Measurements from ENCODE around the gene LRP8. TPM values are rescaled to one million over a fixed set of nuclear protein-coding genes. Genes with fewer than 3 reads are reported as not detected.

Gene LRP8
- total and polyA plus RNA-seq, 2 donors (not counting 1 experiment from before 2014, with no cell fraction given): 7.8 to 9.4 TPM

GRCh38 chr1:53332186-53332564, 4.3 kb upstream of the LRP8 start:
- Histone ChIP-seq H3K4me1 (ENCODE audit: control insufficient read depth in 2 of 2, insufficient read depth in 2 of 2, low read length in 2 of 2) (peaks cover 6 to 16% of the 10 kb centered on the region in 2 donors), H3K79me2 (ENCODE audit: control insufficient read depth, insufficient read depth, low read length) (no peaks in the 10 kb centered on the region), H3K4me2 (replicated peaks; ENCODE audit: low read depth, low read length, poor library complexity, severe bottlenecking) (no peak overlapping the region), H3K36me3 (replicated peaks in 1 of 2; ENCODE audit: control extremely low read depth in 1 of 2, control insufficient read depth in 1 of 2, extremely low read depth in 1 of 2, insufficient read depth in 2 of 2, low read length in 1 of 2) (no peaks in the 10 kb centered on the region), H3K9ac (ENCODE audit: low read length) (no peak overlapping the region), H3K9me3 (ENCODE audit: control extremely low read depth in 1 of 3, control insufficient read depth in 2 of 3, insufficient read depth in 1 of 3, low read length in 2 of 3) (no peaks in the 10 kb centered on the region), H4K20me1 (ENCODE audit: control insufficient read depth, insufficient read depth, low read length, poor library complexity, severe bottlenecking) (no peaks in the 10 kb centered on the region), H3K4me3 (ENCODE audit: control extremely low read depth in 1 of 5, extremely low read depth in 1 of 5, insufficient read depth in 1 of 5, low read depth in 2 of 5, low read length in 4 of 5) (no peak overlapping the region), H3K27me3 (replicated peaks in 1 of 4; ENCODE audit: control extremely low read depth in 1 of 4, control insufficient read depth in 3 of 4, insufficient read depth in 4 of 4, low read length in 3 of 4) (no peaks in the 10 kb centered on the region), H3K27ac (ENCODE audit: low read length in 2 of 2) (no peak overlapping the region), H2AFZ (ENCODE audit: insufficient read depth, low read depth, low read length, poor library complexity, severe bottlenecking) (no peak overlapping the region)
- Mint-ChIP-seq H3K27ac (no peak overlapping the region), H3K9me3 (ENCODE audit: insufficient read depth) (no peaks in the 10 kb centered on the region), H3K27me3 (no peaks in the 10 kb centered on the region), H3K4me3 (no peak overlapping the region), H3K4me1 (peaks cover 23% of the 10 kb centered on the region)
- ChIA-PET POLR2A (no interaction called here), CTCF (interaction anchor here (0.7 kb wide), 1 partner anchor 61 kb away, joined by 3 read pairs; no protein-coding TSS in a partner anchor)
- no peak for ATAC-seq (ENCODE audit: low read depth)
- intact Hi-C loops (cut with micrococcal nuclease): no loop called here
- DNase-seq: no peak
- TF ChIP-seq CTCF (IDR thresholded peaks at IDR 0.05): no peak
- TF ChIP-seq EZH2 (IDR thresholded peaks at IDR 0.05; ENCODE audit: borderline replicate concordance, insufficient read depth, low read depth, low read length, poor library complexity, severe bottlenecking): no peak
- 97% methylated on average over 3 of the region's 3 CpGs for WGBS (ENCODE audit: insufficient coverage)

GRCh38 chr1:53331446-53332185, 3.7 kb upstream of the LRP8 start:
- Histone ChIP-seq H3K27me3 (replicated peaks in 1 of 4; ENCODE audit: control extremely low read depth in 1 of 4, control insufficient read depth in 3 of 4, insufficient read depth in 4 of 4, low read length in 3 of 4) (no peaks in the 10 kb centered on the region), H3K4me3 (ENCODE audit: control extremely low read depth in 1 of 5, extremely low read depth in 1 of 5, insufficient read depth in 1 of 5, low read depth in 2 of 5, low read length in 4 of 5) (no peak overlapping the region), H3K9ac (ENCODE audit: low read length) (no peak overlapping the region), H3K4me1 (ENCODE audit: control insufficient read depth in 2 of 2, insufficient read depth in 2 of 2, low read length in 2 of 2) (peaks cover 6 to 21% of the 10 kb centered on the region in 2 donors), H3K36me3 (replicated peaks in 1 of 2; ENCODE audit: control extremely low read depth in 1 of 2, control insufficient read depth in 1 of 2, extremely low read depth in 1 of 2, insufficient read depth in 2 of 2, low read length in 1 of 2) (no peaks in the 10 kb centered on the region), H3K27ac (ENCODE audit: low read length in 2 of 2) (no peak overlapping the region), H4K20me1 (ENCODE audit: control insufficient read depth, insufficient read depth, low read length, poor library complexity, severe bottlenecking) (no peaks in the 10 kb centered on the region), H3K4me2 (replicated peaks; ENCODE audit: low read depth, low read length, poor library complexity, severe bottlenecking) (no peak overlapping the region), H3K9me3 (ENCODE audit: control extremely low read depth in 1 of 3, control insufficient read depth in 2 of 3, insufficient read depth in 1 of 3, low read length in 2 of 3) (no peaks in the 10 kb centered on the region), H2AFZ (ENCODE audit: insufficient read depth, low read depth, low read length, poor library complexity, severe bottlenecking) (no peak overlapping the region), H3K79me2 (ENCODE audit: control insufficient read depth, insufficient read depth, low read length) (peaks cover 4% of the 10 kb centered on the region)
- Mint-ChIP-seq H3K9me3 (ENCODE audit: insufficient read depth) (no peaks in the 10 kb centered on the region), H3K27me3 (no peaks in the 10 kb centered on the region), H3K27ac (no peak overlapping the region), H3K4me3 (no peak overlapping the region), H3K4me1 (peaks cover 26% of the 10 kb centered on the region)
- 97% methylated on average over 6 of the region's 7 CpGs for WGBS (ENCODE audit: insufficient coverage)
- ChIA-PET CTCF (no interaction called here), POLR2A (no interaction called here)
- intact Hi-C loops (cut with micrococcal nuclease): no loop called here
- no peak for ATAC-seq (ENCODE audit: low read depth)
- DNase-seq: no peak
- TF ChIP-seq EZH2 (IDR thresholded peaks at IDR 0.05; ENCODE audit: borderline replicate concordance, insufficient read depth, low read depth, low read length, poor library complexity, severe bottlenecking) (no peak), CTCF (IDR thresholded peaks at IDR 0.05) (no peak)

Measured in B cell (primary cell).